Glutamatergic neuron (in vitro differentiated cells): ENCODE measurements around the gene TLK2. TPM values are rescaled to one million over a fixed set of nuclear protein-coding genes. Genes with fewer than 3 reads are reported as not detected.
A peak's percentile ranks its signal among the peaks of the same experiment; 100 is the strongest.

Experiments
- DNase-seq: peaks from one replicate; pipeline ENCODE4 v3.0.0; 2022
- H3K27ac Mint-ChIP-seq: one replicate; pipeline ENCODE4 v1.8.0; 2020; ENCODE audit warnings: mild to moderate bottlenecking, mixed read lengths, inconsistent platforms; ENCODE audit not compliant: unreplicated experiment
- H3K27me3 Mint-ChIP-seq: one replicate; pipeline ENCODE4 v1.8.0; 2020; ENCODE audit warnings: mild to moderate bottlenecking, moderate library complexity, mixed read lengths, inconsistent platforms; ENCODE audit not compliant: unreplicated experiment
- H3K36me3 Mint-ChIP-seq: one replicate; pipeline ENCODE4 v1.8.0; 2020; ENCODE audit warnings: mild to moderate bottlenecking, mixed read lengths, inconsistent platforms; ENCODE audit not compliant: unreplicated experiment
- H3K4me1 Mint-ChIP-seq: one replicate; pipeline ENCODE4 v1.8.0; 2020; ENCODE audit warnings: mild to moderate bottlenecking, low read depth, mixed read lengths, inconsistent platforms; ENCODE audit not compliant: unreplicated experiment
- H3K4me3 Mint-ChIP-seq: one replicate; pipeline ENCODE4 v1.8.0; 2020; ENCODE audit warnings: mild to moderate bottlenecking, mixed read lengths, inconsistent platforms; ENCODE audit not compliant: unreplicated experiment
- H3K9me3 Mint-ChIP-seq: one replicate; pipeline ENCODE4 v1.8.0; 2020; ENCODE audit warnings: mild to moderate bottlenecking, moderate library complexity, mixed read lengths, inconsistent platforms; ENCODE audit not compliant: unreplicated experiment
- CTCF ChIP-seq: fragments of 200-600 bp; sonication (generic); IDR thresholded peaks from one replicate; pipeline ENCODE4 v1.5.0; 2021; ENCODE audit not compliant: partially characterized antibody, unreplicated experiment
- total RNA-seq: library from RNA; stranded (reverse); fragmentation: NEBNext Ultra II Directional; extraction: Animal tissue kit (Norgen Biotek cat#: 25700); gene quantifications from one replicate; pipeline ENCODE4 v1.2.1, GENCODE V29; 2021; ENCODE audit not compliant: unreplicated experiment

TLK2 gene
- total RNA-seq, 1 donor from 2014 or later, result 61.5 TPM

GRCh38 chr17:62653826-62654761, 175.5 kb downstream of the TLK2 start:
- peak; percentile 60 for DNase-seq
- peak overlapping the region; percentile 54 for H3K4me3 Mint-ChIP-seq

GRCh38 chr17:62655656-62656055, 177.0 kb downstream of the TLK2 start:
- H3K4me1 Mint-ChIP-seq, result peaks cover 19% of the 10 kb centered on the region
- H3K27me3 Mint-ChIP-seq, result peaks cover 10% of the 10 kb centered on the region
- peaks cover 5% of the 10 kb centered on the region for H3K36me3 Mint-ChIP-seq
- TF ChIP-seq CTCF, result no peak
- no peak overlapping the region for H3K27ac Mint-ChIP-seq
- no peak for DNase-seq
- peaks cover 15% of the 10 kb centered on the region for H3K9me3 Mint-ChIP-seq
- H3K4me3 Mint-ChIP-seq, result no peak overlapping the region

More at GRCh38 chr17:62653826-62654761, 175.5 kb downstream of the TLK2 start:
- H3K4me1 Mint-ChIP-seq, result peaks cover 20% of the 10 kb centered on the region
- H3K27ac Mint-ChIP-seq, result peak overlapping the region; percentile 85
- H3K9me3 Mint-ChIP-seq, result peaks cover 13% of the 10 kb centered on the region
- TF ChIP-seq CTCF, result no peak
- no peaks in the 10 kb centered on the region for H3K36me3 Mint-ChIP-seq
- peaks cover 10% of the 10 kb centered on the region for H3K27me3 Mint-ChIP-seq

- DNase-seq, result no peak
These were observed 177.8 kb downstream of the TLK2 start for GRCh38 chr17:62656446-62656845.

GRCh38 chr17:62657145-62657665, 178.6 kb downstream of the TLK2 start:
- peaks cover 5% of the 10 kb centered on the region for H3K27me3 Mint-ChIP-seq
- H3K36me3 Mint-ChIP-seq, result peaks cover 14% of the 10 kb centered on the region
- H3K4me1 Mint-ChIP-seq, result peaks cover 14% of the 10 kb centered on the region
- DNase-seq, result no peak
- no peak overlapping the region for H3K4me3 Mint-ChIP-seq
- no peak for TF ChIP-seq CTCF
- peaks cover 10% of the 10 kb centered on the region for H3K9me3 Mint-ChIP-seq
- H3K27ac Mint-ChIP-seq, result peak overlapping the region; percentile 69

More at GRCh38 chr17:62656446-62656845, 177.8 kb downstream of the TLK2 start:
- H3K27me3 Mint-ChIP-seq, result peaks cover 10% of the 10 kb centered on the region
- H3K36me3 Mint-ChIP-seq, result peaks cover 12% of the 10 kb centered on the region
- peaks cover 19% of the 10 kb centered on the region for H3K4me1 Mint-ChIP-seq
- H3K27ac Mint-ChIP-seq, result peak overlapping the region; percentile 60
- peaks cover 15% of the 10 kb centered on the region for H3K9me3 Mint-ChIP-seq
- H3K4me3 Mint-ChIP-seq, result no peak overlapping the region
- no peak for TF ChIP-seq CTCF

- Mint-ChIP-seq H3K4me1 (peaks cover 14% of the 10 kb centered on the region), H3K27me3 (peaks cover 5% of the 10 kb centered on the region), H3K9me3 (peaks cover 10% of the 10 kb centered on the region), H3K4me3 (peak overlapping the region; percentile 10), H3K27ac (no peak overlapping the region), H3K36me3 (peaks cover 14% of the 10 kb centered on the region)
- TF ChIP-seq CTCF, result no peak
- DNase-seq, result no peak
These were observed 179.1 kb downstream of the TLK2 start for GRCh38 chr17:62657690-62658089.
